Muscle of leg (tissue), 11 donors: Measurements from ENCODE around the gene EPS8. TPM values are rescaled to one million over a fixed set of nuclear protein-coding genes. Genes with fewer than 3 reads are reported as not detected.

Experiments
- DNase-seq: peaks from one replicate; pipeline ENCODE4 v3.0.0; 2013
- H3K27ac ChIP-seq: one replicate; pipeline ENCODE4 v1.5.1; 2013; ENCODE audit warnings: mild to moderate bottlenecking, low read length, control low read depth
- H3K27me3 ChIP-seq: one replicate; pipeline ENCODE4 v1.6.1; 2013; ENCODE audit warnings: low read length; ENCODE audit not compliant: control insufficient read depth, insufficient read depth
- H3K36me3 ChIP-seq: one replicate; pipeline ENCODE4 v1.6.1; 2013; ENCODE audit warnings: low read length; ENCODE audit not compliant: control insufficient read depth, insufficient read depth
- H3K4me1 ChIP-seq: one replicate; pipeline ENCODE4 v1.6.1; 2013; ENCODE audit warnings: low read length; ENCODE audit not compliant: control insufficient read depth, insufficient read depth
- H3K4me3 ChIP-seq: one replicate; pipeline ENCODE4 v1.5.1; 2013; ENCODE audit warnings: low read length, control low read depth
- H3K9me3 ChIP-seq: replicated peaks from 2 replicates; pipeline ENCODE4 v1.6.1; 2013; ENCODE audit warnings: low read depth, low read length; ENCODE audit not compliant: control insufficient read depth
- WGBS: methylation state at CpG from one replicate; pipeline ENCODE4 v1.1.5; 2013; ENCODE audit warnings: missing lambda C conversion rate; ENCODE audit not compliant: insufficient coverage; 5-methylcytosine and 5-hydroxymethylcytosine counted together
- polyA plus RNA-seq, 8 donors: library from polyadenylated mRNA; unstranded; fragments of 120-200 nt; gene quantifications; one replicate each; pipeline versions ENCODE4 v1.2.1 to v1.2.3, GENCODE V29; 2013; ENCODE audit warnings: inconsistent platforms in 1 of 8, low replicate concordance in 1 of 8; ENCODE audit not compliant: insufficient read length in 8 of 8, insufficient read depth in 1 of 8
- total RNA-seq: library from RNA; stranded (reverse); fragments of 120-200 nt; gene quantifications from one replicate; pipeline ENCODE4 v1.2.4, GENCODE V29; 2013

EPS8 gene
- total and polyA plus RNA-seq, 9 donors = 27.2 to 52.6 (median 37.1) TPM

- no peaks in the 10 kb centered on the region for H3K27me3 ChIP-seq
- no peak overlapping the region for H3K4me3 ChIP-seq
- peaks cover 3% of the 10 kb centered on the region for H3K4me1 ChIP-seq
- H3K9me3 ChIP-seq = no peaks in the 10 kb centered on the region
- no CpG with 5 or more reads among the region's 1 CpG for WGBS
- DNase-seq = peak; percentile 75
- H3K27ac ChIP-seq = no peak overlapping the region
- no peaks in the 10 kb centered on the region for H3K36me3 ChIP-seq
These were observed 88.6 kb downstream of the EPS8 start for GRCh38 chr12:15700595-15700994.

GRCh38 chr12:15699886-15700285 lies 89.3 kb downstream of the EPS8 start:
- no peak overlapping the region for H3K4me3 ChIP-seq
- DNase-seq = no peak
- 91% methylated on average over 4 of the region's 8 CpGs for WGBS
- H3K27me3 ChIP-seq = no peaks in the 10 kb centered on the region
- H3K4me1 ChIP-seq = peaks cover 3% of the 10 kb centered on the region
- H3K27ac ChIP-seq = no peak overlapping the region
- no peaks in the 10 kb centered on the region for H3K9me3 ChIP-seq
- no peaks in the 10 kb centered on the region for H3K36me3 ChIP-seq

GRCh38 chr12:15698377-15698871 lies 90.8 kb downstream of the EPS8 start:
- WGBS = 86% methylated on average over 1 of the region's 3 CpGs
- DNase-seq = peak; percentile 63
- no peaks in the 10 kb centered on the region for H3K27me3 ChIP-seq
- no peak overlapping the region for H3K27ac ChIP-seq
- no peaks in the 10 kb centered on the region for H3K9me3 ChIP-seq
- H3K4me3 ChIP-seq = no peak overlapping the region
- peaks cover 3% of the 10 kb centered on the region for H3K4me1 ChIP-seq
- no peaks in the 10 kb centered on the region for H3K36me3 ChIP-seq

GRCh38 chr12:15697201-15697600 lies 92.0 kb downstream of the EPS8 start:
- Histone ChIP-seq H3K27me3 (no peaks in the 10 kb centered on the region), H3K9me3 (no peaks in the 10 kb centered on the region), H3K4me1 (peaks cover 3% of the 10 kb centered on the region), H3K4me3 (no peak overlapping the region), H3K36me3 (no peaks in the 10 kb centered on the region), H3K27ac (peak overlapping the region; percentile 16)
- no peak for DNase-seq
- WGBS = no CpG with 5 or more reads among the region's 2 CpGs

GRCh38 chr12:15693228-15693911 lies 95.8 kb downstream of the EPS8 start:
- H3K36me3 ChIP-seq = no peaks in the 10 kb centered on the region
- H3K27ac ChIP-seq = no peak overlapping the region
- no peaks in the 10 kb centered on the region for H3K27me3 ChIP-seq
- H3K9me3 ChIP-seq = no peaks in the 10 kb centered on the region
- H3K4me1 ChIP-seq = peaks cover 3% of the 10 kb centered on the region
- no peak for DNase-seq
- no CpG with 5 or more reads among the region's 2 CpGs for WGBS
- no peak overlapping the region for H3K4me3 ChIP-seq

GRCh38 chr12:15691388-15691787 lies 97.8 kb downstream of the EPS8 start:
- Histone ChIP-seq H3K36me3 (no peaks in the 10 kb centered on the region), H3K27ac (no peak overlapping the region), H3K4me1 (peaks cover 5% of the 10 kb centered on the region), H3K4me3 (no peak overlapping the region), H3K27me3 (no peaks in the 10 kb centered on the region), H3K9me3 (no peaks in the 10 kb centered on the region)
- no CpG with 5 or more reads among the region's 4 CpGs for WGBS
- peak; percentile 65 for DNase-seq

- Histone ChIP-seq H3K36me3 (no peaks in the 10 kb centered on the region), H3K9me3 (no peaks in the 10 kb centered on the region), H3K27me3 (no peaks in the 10 kb centered on the region), H3K27ac (no peak overlapping the region), H3K4me1 (peaks cover 5% of the 10 kb centered on the region), H3K4me3 (no peak overlapping the region)
- DNase-seq = no peak
- whole genome bisulfite sequencing = no CpG with 5 or more reads among the region's 1 CpG
These were observed 98.9 kb downstream of the EPS8 start for GRCh38 chr12:15690320-15690719.

- no peaks in the 10 kb centered on the region for H3K27me3 ChIP-seq
- no peaks in the 10 kb centered on the region for H3K9me3 ChIP-seq
- peaks cover 5% of the 10 kb centered on the region for H3K4me1 ChIP-seq
- no peak overlapping the region for H3K27ac ChIP-seq
- DNase-seq = no peak
- H3K4me3 ChIP-seq = no peak overlapping the region
- WGBS = no CpG with 5 or more reads among the region's 4 CpGs
- no peaks in the 10 kb centered on the region for H3K36me3 ChIP-seq
These were observed 99.4 kb downstream of the EPS8 start for GRCh38 chr12:15689751-15690191.

GRCh38 chr12:15688838-15689625 lies 100.2 kb downstream of the EPS8 start:
- Histone ChIP-seq H3K4me1 (peaks cover 5% of the 10 kb centered on the region), H3K9me3 (no peaks in the 10 kb centered on the region), H3K27ac (peak overlapping the region; percentile 66), H3K27me3 (no peaks in the 10 kb centered on the region), H3K36me3 (no peaks in the 10 kb centered on the region), H3K4me3 (no peak overlapping the region)
- WGBS = 53% methylated on average over 3 of the region's 6 CpGs
- peak; percentile 43 for DNase-seq

GRCh38 chr12:15688202-15688736 lies 100.9 kb downstream of the EPS8 start:
- H3K4me3 ChIP-seq = no peak overlapping the region
- peak overlapping the region; percentile 66 for H3K27ac ChIP-seq

More at GRCh38 chr12:15688202-15688736, 100.9 kb downstream of the EPS8 start:
- H3K9me3 ChIP-seq = no peaks in the 10 kb centered on the region
- H3K4me1 ChIP-seq = peaks cover 5% of the 10 kb centered on the region
- H3K27me3 ChIP-seq = no peaks in the 10 kb centered on the region
- 74% methylated on average over 7 of the region's 8 CpGs for WGBS
- H3K36me3 ChIP-seq = no peaks in the 10 kb centered on the region
- DNase-seq = peak; percentile 50
